Right lobe of liver (tissue), 4 donors: ENCODE results near the gene TMEM151B.

Source experiments
- POLR2A ChIP-seq: fragments of 450-650 bp; IDR thresholded peaks from one replicate; pipeline ENCODE4 v1.6.1; 2017; ENCODE audit warnings: antibody characterized with exemption, mild to moderate bottlenecking
- TF ChIP-seq, protein P1 (sequence below), 4 donors: fragments of 200-600 bp in 3 of 4; fragments of 450-650 bp in 1 of 4; IDR thresholded peaks; one replicate each; pipeline versions ENCODE4 v1.5.1 to v1.8.0; 2016 to 2022; ENCODE audit warnings: antibody characterized with exemption in 4 of 4, mild to moderate bottlenecking in 2 of 4
- donor health status: DM: no; HTN: no; CAD: no.
- donor health status: DM: no; HTN: no; CAD: no.
- donor health status: DM: no; HTN: yes; CAD: no.

DNA sequence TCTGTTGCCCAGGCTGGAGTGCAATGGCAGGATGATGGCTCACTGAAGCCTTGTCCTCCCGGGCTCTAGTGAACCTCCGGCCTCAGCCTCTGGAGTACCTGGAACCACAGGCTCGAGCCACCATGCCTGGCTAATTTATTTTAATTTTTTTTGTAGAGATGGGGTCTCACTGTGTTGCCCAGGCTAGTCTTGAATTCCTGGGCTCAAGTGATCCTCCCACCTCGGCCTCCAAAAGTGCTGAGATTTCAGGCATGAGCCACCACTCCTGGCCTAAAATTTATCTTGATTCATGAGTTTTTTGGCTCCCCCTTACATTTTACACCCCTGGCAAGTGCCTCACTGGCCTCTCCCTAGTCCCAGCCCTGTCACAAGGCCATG is 49.3 kb upstream of the TMEM151B start:
- TF ChIP-seq, protein P1, sequence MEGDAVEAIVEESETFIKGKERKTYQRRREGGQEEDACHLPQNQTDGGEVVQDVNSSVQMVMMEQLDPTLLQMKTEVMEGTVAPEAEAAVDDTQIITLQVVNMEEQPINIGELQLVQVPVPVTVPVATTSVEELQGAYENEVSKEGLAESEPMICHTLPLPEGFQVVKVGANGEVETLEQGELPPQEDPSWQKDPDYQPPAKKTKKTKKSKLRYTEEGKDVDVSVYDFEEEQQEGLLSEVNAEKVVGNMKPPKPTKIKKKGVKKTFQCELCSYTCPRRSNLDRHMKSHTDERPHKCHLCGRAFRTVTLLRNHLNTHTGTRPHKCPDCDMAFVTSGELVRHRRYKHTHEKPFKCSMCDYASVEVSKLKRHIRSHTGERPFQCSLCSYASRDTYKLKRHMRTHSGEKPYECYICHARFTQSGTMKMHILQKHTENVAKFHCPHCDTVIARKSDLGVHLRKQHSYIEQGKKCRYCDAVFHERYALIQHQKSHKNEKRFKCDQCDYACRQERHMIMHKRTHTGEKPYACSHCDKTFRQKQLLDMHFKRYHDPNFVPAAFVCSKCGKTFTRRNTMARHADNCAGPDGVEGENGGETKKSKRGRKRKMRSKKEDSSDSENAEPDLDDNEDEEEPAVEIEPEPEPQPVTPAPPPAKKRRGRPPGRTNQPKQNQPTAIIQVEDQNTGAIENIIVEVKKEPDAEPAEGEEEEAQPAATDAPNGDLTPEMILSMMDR (IDR thresholded peaks at IDR 0.05): no peak
- no peak for TF ChIP-seq POLR2A
